Panc1 (cell line): Measurements from ENCODE around the gene CEP104. TPM values are rescaled to one million over a fixed set of nuclear protein-coding genes. Genes with fewer than 3 reads are reported as not detected.

Experiments
- ATAC-seq: fragments of 200-7000 bp; cut with Tn5 transposase; 2 replicates; pipeline ENCODE4 v1.9.1; 2020; ENCODE audit warnings: mild to moderate bottlenecking, moderate library complexity
- BruUV-seq: library from RNA; stranded (reverse); fragments of 400-500 nt; replicated peaks from 2 replicates; lab custom pipeline; 2021; lab: Mats Ljungman, UMichigan
- CTCF ChIA-PET: fragments of 300-600 bp; sonication (Branson Sonifier 250); formaldehyde crosslinking; loops from one replicate; lab custom pipeline; 2022; ENCODE audit warnings: antibody characterized with exemption; lab: Charles Lee
- POLR2A ChIA-PET: fragments of 300-600 bp; sonication (Branson Sonifier 250); formaldehyde crosslinking; loops from one replicate; lab custom pipeline; 2022; ENCODE audit warnings: antibody characterized with exemption; lab: Charles Lee
- DNase-seq: peaks from one replicate; pipeline ENCODE4 v3.0.0-alpha.2; 2010; ENCODE audit warnings: low read depth, low spot score
- H3K27ac ChIP-seq: 2 replicates; pipeline ENCODE4 v1.5.1; 2011; ENCODE audit warnings: mild to moderate bottlenecking, low read length, inconsistent platforms
- H3K27me3 ChIP-seq: fragments of 200-500 bp; sonication (Bioruptor generic); 2 replicates; pipeline ENCODE4 v1.6.0; 2014; ENCODE audit warnings: low read length, inconsistent platforms; ENCODE audit not compliant: control insufficient read depth, insufficient read depth
- H3K36me3 ChIP-seq: fragments of 200-500 bp; sonication (Bioruptor generic); 2 replicates; pipeline ENCODE4 v1.5.1; 2014; ENCODE audit warnings: inconsistent platforms, mild to moderate bottlenecking, low read length, moderate library complexity; ENCODE audit not compliant: control insufficient read depth, insufficient read depth
- H3K4me1 ChIP-seq: 2 replicates; pipeline ENCODE4 v1.5.1; 2011; ENCODE audit warnings: inconsistent platforms, mild to moderate bottlenecking, low read length, moderate library complexity; ENCODE audit not compliant: control insufficient read depth, insufficient read depth
- H3K4me3 ChIP-seq, 2 experiments: 2 replicates each; pipeline ENCODE4 v1.5.1; 2011 to 2012; ENCODE audit warnings: low read depth in 2 of 2, low read length in 2 of 2, mild to moderate bottlenecking in 2 of 2, inconsistent platforms in 1 of 2, moderate library complexity in 1 of 2
- H3K9me3 ChIP-seq: fragments of 200-500 bp; sonication (Bioruptor generic); 2 replicates; pipeline ENCODE4 v1.5.1; 2014; ENCODE audit warnings: low read depth, mild to moderate bottlenecking, inconsistent platforms, low read length, moderate library complexity; ENCODE audit not compliant: control insufficient read depth, insufficient read depth
- POLR2AphosphoS5 ChIP-seq: IDR thresholded peaks from 2 replicates; pipeline ENCODE4 v1.6.1; 2012; ENCODE audit warnings: mild to moderate bottlenecking, low read depth, low read length, moderate library complexity
- SIN3A ChIP-seq: IDR thresholded peaks from 2 replicates; pipeline ENCODE4 v1.6.1; 2012; ENCODE audit warnings: low read depth, mild to moderate bottlenecking, low read length, moderate library complexity, borderline replicate concordance; ENCODE audit not compliant: insufficient read depth
- TCF7L2 ChIP-seq: IDR thresholded peaks from 2 replicates; pipeline ENCODE4 v1.6.1; 2011; ENCODE audit warnings: mild to moderate bottlenecking, low read depth, low read length, inconsistent platforms
- in situ Hi-C: cut with HindIII; loops from 2 replicates; pipeline ENCODE4 v1.10.0; 2016; ENCODE audit warnings: low sequenced_read_pairs, low pct_unique_long_range_greater_than_20kb
- intact Hi-C: fragments of 100-400 bp; cut with micrococcal nuclease; formaldehyde crosslinking; loops from one replicate; pipeline ENCODE4 v1.10.0; 2022; ENCODE audit not compliant: unreplicated experiment
- total RNA-seq: library from RNA; stranded (reverse); gene quantifications from one replicate; pipeline ENCODE4 v1.2.1, GENCODE V29; 2021; ENCODE audit not compliant: unreplicated experiment
- TF ChIP-seq, protein P1 (sequence below): fragments of 450-650 bp; IDR thresholded peaks from 2 replicates; pipeline ENCODE4 v1.5.1; 2017; ENCODE audit warnings: mild to moderate bottlenecking
- TF ChIP-seq, protein P2 (sequence below), 2 experiments: IDR thresholded peaks; 2 replicates each; pipeline ENCODE4 v1.6.1; 2011 to 2012; ENCODE audit warnings: low read depth in 2 of 2, control low read depth in 1 of 2, low read length in 1 of 2, mild to moderate bottlenecking in 1 of 2, moderate library complexity in 1 of 2; ENCODE audit not compliant: insufficient read depth in 1 of 2

CEP104 gene
- total RNA-seq, 1 experiment from 2014 or later = 52.0 TPM

DNA sequence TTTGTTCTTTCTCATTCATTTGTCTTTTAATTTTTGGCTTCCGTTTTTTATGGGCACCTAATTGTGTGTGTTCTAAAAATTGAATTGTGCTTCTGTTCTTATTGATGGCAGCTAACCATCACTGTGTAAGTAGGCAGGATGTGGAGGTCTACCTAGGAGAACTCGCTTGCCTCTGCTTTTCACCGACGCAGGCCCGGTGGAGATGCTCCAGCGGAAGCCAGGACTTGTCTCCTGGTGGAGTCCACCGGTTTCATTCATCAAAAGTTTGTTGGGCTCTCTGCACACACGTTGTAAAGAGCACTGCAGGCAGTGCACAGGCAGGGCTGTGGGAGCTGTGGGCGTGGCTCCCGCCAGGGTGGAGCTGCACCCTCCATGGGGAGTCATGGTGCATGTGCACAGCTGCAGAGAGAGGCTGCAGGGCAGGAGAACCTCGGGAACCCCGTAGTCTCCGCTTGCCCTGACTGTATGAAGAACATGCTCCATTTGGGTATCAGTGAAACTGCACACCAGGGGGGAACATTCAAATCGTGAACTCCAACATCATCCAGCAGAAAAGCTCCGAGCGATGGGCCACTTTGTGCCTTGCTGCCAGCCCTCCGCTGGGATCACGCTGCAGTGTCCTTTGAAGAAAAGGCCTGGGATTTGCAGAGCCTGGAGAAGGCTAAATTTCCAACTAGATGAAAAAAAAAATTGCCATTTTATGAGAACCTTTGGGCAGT lies 49.1 kb upstream of the CEP104 start:
- in situ Hi-C loops = no loop called here
- no TSS peak for BruUV-seq
- Histone ChIP-seq H3K4me1 (peaks cover 6% of the 10 kb centered on the region; the same call in 1 of the 2 replicates), H3K27me3 (no peaks in the 10 kb centered on the region), H3K4me3 (no peak overlapping the region), H3K36me3 (no peaks in the 10 kb centered on the region), H3K27ac (no peak overlapping the region), H3K9me3 (no peaks in the 10 kb centered on the region)
- intact Hi-C loops = no loop called here
- POLR2A ChIA-PET = no interaction called here
- CTCF ChIA-PET = no interaction called here
- ATAC-seq (no peak), DNase-seq (no peak)
- TF ChIP-seq TCF7L2 (no peak), SIN3A (no peak), POLR2AphosphoS5 (no peak)
- TF ChIP-seq, protein P1, sequence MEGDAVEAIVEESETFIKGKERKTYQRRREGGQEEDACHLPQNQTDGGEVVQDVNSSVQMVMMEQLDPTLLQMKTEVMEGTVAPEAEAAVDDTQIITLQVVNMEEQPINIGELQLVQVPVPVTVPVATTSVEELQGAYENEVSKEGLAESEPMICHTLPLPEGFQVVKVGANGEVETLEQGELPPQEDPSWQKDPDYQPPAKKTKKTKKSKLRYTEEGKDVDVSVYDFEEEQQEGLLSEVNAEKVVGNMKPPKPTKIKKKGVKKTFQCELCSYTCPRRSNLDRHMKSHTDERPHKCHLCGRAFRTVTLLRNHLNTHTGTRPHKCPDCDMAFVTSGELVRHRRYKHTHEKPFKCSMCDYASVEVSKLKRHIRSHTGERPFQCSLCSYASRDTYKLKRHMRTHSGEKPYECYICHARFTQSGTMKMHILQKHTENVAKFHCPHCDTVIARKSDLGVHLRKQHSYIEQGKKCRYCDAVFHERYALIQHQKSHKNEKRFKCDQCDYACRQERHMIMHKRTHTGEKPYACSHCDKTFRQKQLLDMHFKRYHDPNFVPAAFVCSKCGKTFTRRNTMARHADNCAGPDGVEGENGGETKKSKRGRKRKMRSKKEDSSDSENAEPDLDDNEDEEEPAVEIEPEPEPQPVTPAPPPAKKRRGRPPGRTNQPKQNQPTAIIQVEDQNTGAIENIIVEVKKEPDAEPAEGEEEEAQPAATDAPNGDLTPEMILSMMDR = no peak
- TF ChIP-seq, protein P2, sequence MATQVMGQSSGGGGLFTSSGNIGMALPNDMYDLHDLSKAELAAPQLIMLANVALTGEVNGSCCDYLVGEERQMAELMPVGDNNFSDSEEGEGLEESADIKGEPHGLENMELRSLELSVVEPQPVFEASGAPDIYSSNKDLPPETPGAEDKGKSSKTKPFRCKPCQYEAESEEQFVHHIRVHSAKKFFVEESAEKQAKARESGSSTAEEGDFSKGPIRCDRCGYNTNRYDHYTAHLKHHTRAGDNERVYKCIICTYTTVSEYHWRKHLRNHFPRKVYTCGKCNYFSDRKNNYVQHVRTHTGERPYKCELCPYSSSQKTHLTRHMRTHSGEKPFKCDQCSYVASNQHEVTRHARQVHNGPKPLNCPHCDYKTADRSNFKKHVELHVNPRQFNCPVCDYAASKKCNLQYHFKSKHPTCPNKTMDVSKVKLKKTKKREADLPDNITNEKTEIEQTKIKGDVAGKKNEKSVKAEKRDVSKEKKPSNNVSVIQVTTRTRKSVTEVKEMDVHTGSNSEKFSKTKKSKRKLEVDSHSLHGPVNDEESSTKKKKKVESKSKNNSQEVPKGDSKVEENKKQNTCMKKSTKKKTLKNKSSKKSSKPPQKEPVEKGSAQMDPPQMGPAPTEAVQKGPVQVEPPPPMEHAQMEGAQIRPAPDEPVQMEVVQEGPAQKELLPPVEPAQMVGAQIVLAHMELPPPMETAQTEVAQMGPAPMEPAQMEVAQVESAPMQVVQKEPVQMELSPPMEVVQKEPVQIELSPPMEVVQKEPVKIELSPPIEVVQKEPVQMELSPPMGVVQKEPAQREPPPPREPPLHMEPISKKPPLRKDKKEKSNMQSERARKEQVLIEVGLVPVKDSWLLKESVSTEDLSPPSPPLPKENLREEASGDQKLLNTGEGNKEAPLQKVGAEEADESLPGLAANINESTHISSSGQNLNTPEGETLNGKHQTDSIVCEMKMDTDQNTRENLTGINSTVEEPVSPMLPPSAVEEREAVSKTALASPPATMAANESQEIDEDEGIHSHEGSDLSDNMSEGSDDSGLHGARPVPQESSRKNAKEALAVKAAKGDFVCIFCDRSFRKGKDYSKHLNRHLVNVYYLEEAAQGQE (IDR thresholded peaks at IDR 0.05; ENCODE audit: insufficient read depth in 1 of 2, low read depth in 2 of 2, low read length in 1 of 2) = no peak

DNA sequence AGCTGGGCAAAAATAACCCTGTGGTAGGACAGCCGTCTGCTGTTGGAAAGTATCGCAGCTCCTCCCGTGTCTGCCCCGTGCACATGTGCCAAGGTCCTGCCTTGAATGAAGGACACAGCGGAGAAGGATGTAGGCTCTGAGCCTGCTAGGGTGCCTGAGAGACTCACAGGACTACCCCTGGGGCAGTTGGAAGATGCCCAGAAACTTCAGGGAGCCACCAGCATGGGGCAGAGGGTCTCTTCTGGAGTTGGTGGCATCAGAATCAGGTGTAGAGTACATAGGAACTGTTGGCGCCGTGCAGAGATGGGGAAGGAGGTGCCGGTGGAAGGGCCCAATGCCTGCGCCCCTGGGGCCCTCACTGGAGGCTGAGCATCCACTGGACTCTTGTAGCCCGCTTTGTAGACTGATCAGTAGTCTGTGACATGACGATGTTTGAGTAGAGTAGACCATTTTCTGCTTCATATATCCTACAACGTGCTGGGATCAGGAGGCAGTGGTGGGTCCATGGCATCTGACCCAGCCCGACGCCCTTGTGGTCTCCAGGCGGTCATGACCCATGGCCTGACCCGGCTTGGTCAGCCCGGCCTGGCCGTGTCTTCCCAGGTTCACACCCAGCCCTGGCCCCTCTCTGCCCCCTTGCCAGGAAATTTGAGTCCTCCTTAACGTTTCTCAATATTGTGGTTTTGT lies 48.4 kb upstream of the CEP104 start:
- CTCF ChIA-PET = no interaction called here
- in situ Hi-C loops (no loop called here), intact Hi-C loops (no loop called here)
- no peak overlapping the region for H3K27ac ChIP-seq
- ATAC-seq (no peak), DNase-seq (no peak)
- no peak overlapping the region for H3K4me3 ChIP-seq
- H3K27me3 ChIP-seq = no peaks in the 10 kb centered on the region
- no peaks in the 10 kb centered on the region for H3K36me3 ChIP-seq
- BruUV-seq = no TSS peak
- POLR2A ChIA-PET = no interaction called here
- TF ChIP-seq SIN3A (no peak), TCF7L2 (no peak), POLR2AphosphoS5 (no peak)
- TF ChIP-seq, protein P2 (IDR thresholded peaks at IDR 0.05; ENCODE audit: insufficient read depth in 1 of 2, low read depth in 2 of 2, low read length in 1 of 2) = no peak
- TF ChIP-seq, protein P1 = no peak
- H3K4me1 ChIP-seq = no peaks in the 10 kb centered on the region
- no peaks in the 10 kb centered on the region for H3K9me3 ChIP-seq
